Thoracic aorta (tissue), 2 donors: ENCODE data around the gene CLDN7. TPM values are rescaled to one million over a fixed set of nuclear protein-coding genes. Genes with fewer than 3 reads are reported as not detected.

Source experiments
- ATAC-seq: fragments of 150-250 bp; one replicate; pipeline ENCODE4 v1.8.0; 2017; ENCODE audit warnings: low read depth; ENCODE audit not compliant: insufficient number of reproducible peaks, low FRiP score
- DNase-seq: peaks from one replicate; pipeline ENCODE4 v3.0.0-alpha.2; 2020; ENCODE audit warnings: low spot score
- H3K27ac ChIP-seq, 2 donors: fragments of 200-600 bp; sonication (generic); 1 replicate in 1 of 2; 2 replicates in 1 of 2; pipeline ENCODE4 v1.5.1; 2016; ENCODE audit warnings: mild to moderate bottlenecking in 2 of 2, moderate library complexity in 2 of 2
- H3K27me3 ChIP-seq: fragments of 200-600 bp; sonication (generic); replicated peaks from 2 replicates; pipeline ENCODE4 v1.6.0; 2016; ENCODE audit warnings: mild to moderate bottlenecking; ENCODE audit not compliant: insufficient read depth
- H3K36me3 ChIP-seq: fragments of 200-600 bp; sonication (generic); one replicate; pipeline ENCODE4 v1.5.1; 2016
- H3K4me1 ChIP-seq, 2 donors: fragments of 200-600 bp; sonication (generic); 1 replicate in 1 of 2; 2 replicates in 1 of 2; pipeline versions ENCODE4 v1.5.1 to v1.6.0; 2016; ENCODE audit warnings: low read depth in 2 of 2, mild to moderate bottlenecking in 1 of 2; ENCODE audit not compliant: control insufficient read depth in 1 of 2
- H3K4me3 ChIP-seq: fragments of 200-600 bp; sonication (generic); 2 replicates; pipeline ENCODE4 v1.5.1; 2016; ENCODE audit warnings: mild to moderate bottlenecking
- H3K9me3 ChIP-seq: fragments of 200-600 bp; sonication (generic); 2 replicates; pipeline ENCODE4 v1.5.1; 2016
- total RNA-seq, 2 donors: library from RNA; depleted of rRNA; stranded (reverse); fragments of >200 nt; gene quantifications; one replicate each; pipeline versions ENCODE4 v1.1.0 to v1.2.3, GENCODE V29; 2016
- TF ChIP-seq, protein P1 (sequence below): fragments of 200-600 bp; sonication (generic); IDR thresholded peaks from one replicate; pipeline ENCODE4 v1.5.1; 2019; ENCODE audit warnings: antibody characterized with exemption

Gene CLDN7
- total RNA-seq, 2 donors from 2014 or later: 0.41 TPM; not detected in 1

DNA sequence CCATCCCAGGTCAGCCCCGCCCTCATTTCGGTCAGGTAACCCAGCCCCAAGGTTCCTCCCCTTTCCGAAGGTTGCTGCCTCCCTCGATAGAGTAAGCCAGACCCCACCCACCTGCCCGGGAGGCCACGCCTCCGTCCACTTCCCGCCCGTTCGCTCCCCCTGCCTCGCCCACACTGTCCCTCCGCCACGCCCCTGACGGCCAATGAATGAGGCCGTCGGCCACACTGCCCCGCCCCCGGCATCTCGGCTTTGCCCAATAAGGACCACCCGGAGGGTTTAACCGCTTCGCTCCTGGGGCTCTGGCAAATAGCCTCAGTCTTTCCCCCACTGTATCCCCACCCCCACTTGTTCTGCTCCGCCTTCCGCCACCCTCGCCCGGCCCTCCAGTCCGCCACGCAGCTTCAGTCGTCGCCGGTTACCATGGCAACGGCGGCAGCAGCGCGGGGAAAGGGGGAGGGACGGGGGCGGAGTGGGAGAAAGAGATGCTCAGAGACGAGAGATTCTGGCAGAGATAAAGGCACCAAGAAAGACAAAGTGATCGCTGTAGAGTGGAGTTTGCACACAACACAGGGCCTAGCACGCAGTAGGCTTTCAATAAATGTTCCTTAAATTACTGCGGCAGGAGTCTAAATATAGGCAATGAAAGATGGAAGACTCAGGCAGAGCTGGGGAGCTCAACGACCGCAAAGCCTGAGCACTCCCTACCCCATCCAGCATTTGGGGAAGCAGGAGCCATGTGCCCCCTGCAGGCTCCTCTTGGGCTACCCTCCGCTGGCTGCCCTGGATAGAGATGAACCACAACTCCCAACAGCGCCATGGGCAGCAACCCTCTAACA is 47.8 kb downstream of the CLDN7 start:
- ATAC-seq (peak; percentile 57), DNase-seq (peak; percentile 98)
- H3K4me3 ChIP-seq: peak overlapping the region; percentile 84
- no peaks in the 10 kb centered on the region for H3K36me3 ChIP-seq
- H3K4me1 ChIP-seq: peaks cover 29 to 44% of the 10 kb centered on the region in 2 donors
- H3K9me3 ChIP-seq: no peaks in the 10 kb centered on the region
- TF ChIP-seq, protein P1, sequence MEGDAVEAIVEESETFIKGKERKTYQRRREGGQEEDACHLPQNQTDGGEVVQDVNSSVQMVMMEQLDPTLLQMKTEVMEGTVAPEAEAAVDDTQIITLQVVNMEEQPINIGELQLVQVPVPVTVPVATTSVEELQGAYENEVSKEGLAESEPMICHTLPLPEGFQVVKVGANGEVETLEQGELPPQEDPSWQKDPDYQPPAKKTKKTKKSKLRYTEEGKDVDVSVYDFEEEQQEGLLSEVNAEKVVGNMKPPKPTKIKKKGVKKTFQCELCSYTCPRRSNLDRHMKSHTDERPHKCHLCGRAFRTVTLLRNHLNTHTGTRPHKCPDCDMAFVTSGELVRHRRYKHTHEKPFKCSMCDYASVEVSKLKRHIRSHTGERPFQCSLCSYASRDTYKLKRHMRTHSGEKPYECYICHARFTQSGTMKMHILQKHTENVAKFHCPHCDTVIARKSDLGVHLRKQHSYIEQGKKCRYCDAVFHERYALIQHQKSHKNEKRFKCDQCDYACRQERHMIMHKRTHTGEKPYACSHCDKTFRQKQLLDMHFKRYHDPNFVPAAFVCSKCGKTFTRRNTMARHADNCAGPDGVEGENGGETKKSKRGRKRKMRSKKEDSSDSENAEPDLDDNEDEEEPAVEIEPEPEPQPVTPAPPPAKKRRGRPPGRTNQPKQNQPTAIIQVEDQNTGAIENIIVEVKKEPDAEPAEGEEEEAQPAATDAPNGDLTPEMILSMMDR: peak; percentile 40
- no peaks in the 10 kb centered on the region for H3K27me3 ChIP-seq
- H3K27ac ChIP-seq: peak overlapping the region; percentile 56 to 61

DNA sequence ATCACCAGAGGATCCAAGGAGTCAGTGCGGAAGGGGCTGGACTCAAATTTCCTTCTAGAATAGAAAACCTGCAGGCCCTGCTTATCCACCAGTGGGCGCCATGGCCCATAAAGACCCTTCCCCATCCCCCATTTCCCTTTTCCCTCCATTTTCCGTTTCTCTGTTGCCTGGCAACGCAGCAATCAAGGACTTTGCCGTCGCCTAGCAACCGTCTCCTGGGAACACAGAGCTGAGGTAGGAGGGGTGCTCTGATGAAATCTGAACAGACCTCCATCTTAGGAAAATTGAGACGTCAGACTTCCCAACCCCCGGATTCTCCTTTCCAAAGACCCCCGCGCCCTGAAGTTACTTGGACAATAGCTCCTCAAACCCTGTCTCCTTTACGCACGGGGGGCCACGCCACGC is 48.4 kb downstream of the CLDN7 start:
- Histone ChIP-seq H3K4me1 (peaks cover 29 to 38% of the 10 kb centered on the region in 2 donors), H3K4me3 (peak overlapping the region; percentile 84), H3K36me3 (no peaks in the 10 kb centered on the region), H3K27me3 (no peaks in the 10 kb centered on the region), H3K9me3 (no peaks in the 10 kb centered on the region), H3K27ac (peak overlapping the region in 1 of 2 donors; percentile 61)
- DNase-seq: peak; percentile 56
- TF ChIP-seq, protein P1: no peak
- ATAC-seq: peak; percentile 33

DNA sequence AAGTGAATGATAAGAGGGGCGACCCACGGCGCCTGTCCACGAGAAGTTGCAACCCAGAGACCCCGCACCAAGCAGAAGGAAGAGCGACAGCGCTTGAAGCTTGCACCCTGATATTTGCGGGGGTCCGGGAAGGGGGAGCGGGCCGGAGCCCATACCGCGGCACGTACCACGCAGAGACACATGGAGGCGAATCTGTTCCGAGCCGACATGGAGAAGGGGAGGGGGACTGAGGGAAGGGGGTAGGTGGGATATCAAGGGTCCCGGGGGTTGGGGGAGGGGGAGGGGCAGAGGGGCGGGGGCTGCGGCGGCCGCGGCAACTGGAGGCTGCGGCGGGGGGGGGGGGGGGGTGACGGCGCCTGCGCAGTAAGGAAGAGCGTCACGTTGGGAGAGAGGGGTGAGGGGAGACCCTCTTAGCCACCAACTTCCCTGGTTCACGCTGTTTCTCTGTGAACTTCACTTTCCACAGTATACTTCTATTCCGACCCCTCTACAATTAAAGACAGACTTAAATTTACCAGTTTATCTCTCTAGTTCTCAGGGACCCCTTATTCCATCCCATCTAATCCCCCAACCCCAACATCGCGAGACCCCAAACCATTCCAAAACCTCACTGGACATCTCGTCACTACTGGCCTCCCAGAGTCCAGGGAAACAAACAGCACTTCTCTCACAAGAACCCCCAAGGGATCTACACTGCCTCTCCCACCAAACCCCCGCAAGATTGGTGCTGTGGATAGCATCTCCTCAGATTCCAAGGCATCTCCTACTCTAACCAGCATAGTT is 50.6 kb downstream of the CLDN7 start:
- H3K4me1 ChIP-seq: peaks cover 16 to 21% of the 10 kb centered on the region in 2 donors
- DNase-seq: no peak
- no peak overlapping the region for H3K27ac ChIP-seq
- no peak for ATAC-seq
- TF ChIP-seq, protein P1: no peak
- no peaks in the 10 kb centered on the region for H3K27me3 ChIP-seq
- no peaks in the 10 kb centered on the region for H3K9me3 ChIP-seq
- H3K4me3 ChIP-seq: no peak overlapping the region
- no peaks in the 10 kb centered on the region for H3K36me3 ChIP-seq

Other genes starting within 250 kb of the CLDN7 start
- 100 to 1,000 TPM in 1 of 2 donors, 10 to 100 TPM in 1; 99.5 to 164 TPM for gene RNASEK, start 249.9 kb downstream of the CLDN7 start, total RNA-seq
- 1 to 10 TPM in 1 of 2 donors, under 1 TPM in 1; 0.95 to 5.7 TPM for gene BCL6B, start 239.4 kb downstream of the CLDN7 start, total RNA-seq
- gene SLC16A13, start 226.5 kb downstream of the CLDN7 start, total RNA-seq: under 1 TPM in 1 of 2 donors, not detected in 1; 0.56 TPM
- under 1 TPM in 1 of 2 donors, not detected in 1; 0.27 TPM for gene SLC16A11, start 218.4 kb downstream of the CLDN7 start, total RNA-seq
- gene CLEC10A, start 182.2 kb downstream of the CLDN7 start, total RNA-seq: 1 to 10 TPM; 3.2 to 5.8 TPM
- 1 to 10 TPM; 1.4 to 8.1 TPM for gene ASGR2, start 147.7 kb downstream of the CLDN7 start, total RNA-seq
- gene ASGR1, start 83.1 kb downstream of the CLDN7 start, total RNA-seq: 1 to 10 TPM; 1.9 to 5.4 TPM
- 10 to 100 TPM; 14.0 to 14.8 TPM for gene DLG4, start 42.6 kb downstream of the CLDN7 start, total RNA-seq
- 100 to 1,000 TPM; 369 to 471 TPM for gene ACADVL, start 42.5 kb downstream of the CLDN7 start, total RNA-seq
- gene DVL2, start 28.0 kb downstream of the CLDN7 start, total RNA-seq: 10 to 100 TPM; 52.8 to 68.5 TPM
- gene PHF23, start 23.0 kb downstream of the CLDN7 start, total RNA-seq: 10 to 100 TPM; 25.1 to 44.7 TPM
- 100 to 1,000 TPM; 187 to 446 TPM for gene GABARAP, start 20.0 kb downstream of the CLDN7 start, total RNA-seq
- gene CTDNEP1, start 10.7 kb downstream of the CLDN7 start, total RNA-seq: 10 to 100 TPM; 51.3 to 51.7 TPM
- 10 to 100 TPM; 15.8 to 19.0 TPM for gene ELP5, start 10.3 kb downstream of the CLDN7 start, total RNA-seq
- 1 to 10 TPM; 1.2 to 7.7 TPM for gene SLC2A4, start 19.2 kb upstream of the CLDN7 start, total RNA-seq
- not detected for gene YBX2, start 32.2 kb upstream of the CLDN7 start, total RNA-seq
- gene EIF5A, start 45.1 kb upstream of the CLDN7 start, total RNA-seq: 100 to 1,000 TPM; 118 to 130 TPM
- gene GPS2, start 52.9 kb upstream of the CLDN7 start, total RNA-seq: 10 to 100 TPM; 66.5 to 100.0 TPM
- 10 to 100 TPM; 24.4 to 45.3 TPM for gene NEURL4, start 66.9 kb upstream of the CLDN7 start, total RNA-seq
- 1 to 10 TPM; 6.8 to 9.9 TPM for gene ACAP1, start 74.1 kb upstream of the CLDN7 start, total RNA-seq
- 10 to 100 TPM; 13.3 to 20.2 TPM for gene KCTD11, start 89.7 kb upstream of the CLDN7 start, total RNA-seq
- gene TMEM95, start 92.7 kb upstream of the CLDN7 start, total RNA-seq: not detected
- gene TNK1, start 118.6 kb upstream of the CLDN7 start, total RNA-seq: 1 to 10 TPM; 3.7 to 4.7 TPM
- 10 to 100 TPM; 31.0 to 49.4 TPM for gene PLSCR3, start 132.0 kb upstream of the CLDN7 start, total RNA-seq
- 10 to 100 TPM; 27.9 to 88.9 TPM for gene TMEM256, start 141.6 kb upstream of the CLDN7 start, total RNA-seq
- 10 to 100 TPM in 1 of 2 donors, 1 to 10 TPM in 1; 9.2 to 20.8 TPM for gene NLGN2, start 145.4 kb upstream of the CLDN7 start, total RNA-seq
- not detected for gene SPEM1, start 157.8 kb upstream of the CLDN7 start, total RNA-seq
- gene SPEM2, start 163.1 kb upstream of the CLDN7 start, total RNA-seq: not detected
- not detected for gene SPEM3, start 166.4 kb upstream of the CLDN7 start, total RNA-seq
- 1 to 10 TPM; 7.7 to 9.7 TPM for gene TMEM102, start 173.0 kb upstream of the CLDN7 start, total RNA-seq
- under 1 TPM in 1 of 2 donors, not detected in 1; 0.68 TPM for gene FGF11, start 177.0 kb upstream of the CLDN7 start, total RNA-seq
- gene CHRNB1, start 182.6 kb upstream of the CLDN7 start, total RNA-seq: 10 to 100 TPM; 11.6 to 17.6 TPM
- gene ZBTB4, start 217.2 kb upstream of the CLDN7 start, total RNA-seq: 10 to 100 TPM; 56.2 to 72.3 TPM
- not detected for gene SLC35G6, start 219.0 kb upstream of the CLDN7 start, total RNA-seq
- gene POLR2A, start 221.9 kb upstream of the CLDN7 start, total RNA-seq: 100 to 1,000 TPM in 1 of 2 donors, 10 to 100 TPM in 1; 77.8 to 151 TPM